Central memory CD4-positive, alpha-beta T cell (primary cell): Measurements from ENCODE around the gene MEIS1.

ENCODE experiments used
- DNase-seq: peaks from one replicate; pipeline ENCODE4 v3.0.0; 2022

The MEIS1 gene

DNA sequence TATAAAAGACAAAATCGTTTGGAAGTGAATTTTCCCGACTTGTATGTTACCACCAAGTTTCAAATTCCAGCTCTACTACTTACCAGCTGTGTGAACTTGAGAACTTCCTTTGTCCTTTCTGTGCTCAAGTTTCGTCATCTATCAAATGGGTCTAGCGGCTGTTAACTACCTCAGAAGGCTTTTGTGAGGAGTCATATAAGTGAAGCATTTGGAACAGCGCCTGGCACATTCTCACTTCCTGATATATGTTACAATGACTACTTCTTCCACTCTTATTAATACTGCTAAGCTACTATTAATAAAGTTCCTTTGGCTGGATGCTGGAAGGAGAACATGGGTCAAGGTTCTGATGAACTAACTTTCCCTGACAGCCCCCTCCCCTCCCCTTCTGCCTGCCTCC, 104.5 kb downstream of the MEIS1 start:
- DNase-seq: no peak

DNA sequence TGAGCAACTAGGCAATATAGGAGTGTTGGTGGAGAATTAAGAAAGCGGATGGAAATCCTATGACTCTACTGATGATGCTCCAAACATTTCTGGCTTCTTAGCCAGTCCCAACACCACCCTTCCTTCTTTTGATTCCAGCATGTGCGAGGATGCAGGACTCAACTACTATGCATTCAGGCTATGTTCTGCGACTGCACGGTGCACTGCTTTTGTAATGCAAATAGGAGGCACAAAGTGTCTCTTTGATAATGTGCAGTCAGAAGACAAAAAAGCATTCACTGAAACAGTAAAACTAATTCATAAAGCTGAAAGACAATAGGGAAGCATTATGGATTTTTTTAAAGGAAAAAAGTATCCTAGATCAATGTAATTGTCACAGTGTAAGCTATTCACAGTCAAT, 106.7 kb downstream of the MEIS1 start:
- no peak for DNase-seq

DNA sequence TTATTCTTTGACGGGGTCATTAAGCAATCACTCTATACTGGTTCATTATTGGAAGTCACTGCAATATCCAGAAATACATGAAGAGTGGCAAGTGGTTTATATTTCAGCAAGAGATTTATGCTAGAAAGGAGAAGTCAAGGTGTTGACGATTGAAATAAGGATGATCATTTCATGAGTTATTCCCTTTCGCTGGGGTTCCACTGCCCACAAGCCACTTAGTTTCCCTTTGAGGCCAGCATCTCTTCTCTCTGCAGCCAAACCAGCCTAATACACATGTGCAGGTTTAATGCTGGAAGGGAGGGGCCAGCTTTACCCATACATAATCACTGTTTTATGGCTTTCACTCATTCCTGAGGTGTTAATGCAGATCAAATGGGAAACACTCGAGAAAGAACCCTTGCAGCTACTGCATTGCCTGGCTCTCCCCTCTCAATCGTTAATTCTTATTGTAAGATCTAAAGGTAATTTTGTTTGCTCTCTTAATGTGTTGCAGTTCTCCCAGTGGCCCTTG, 108.4 kb downstream of the MEIS1 start:
- no peak for DNase-seq

GRCh38 chr2:66544258-66544657, 109.3 kb downstream of the MEIS1 start:
- DNase-seq: no peak

DNA sequence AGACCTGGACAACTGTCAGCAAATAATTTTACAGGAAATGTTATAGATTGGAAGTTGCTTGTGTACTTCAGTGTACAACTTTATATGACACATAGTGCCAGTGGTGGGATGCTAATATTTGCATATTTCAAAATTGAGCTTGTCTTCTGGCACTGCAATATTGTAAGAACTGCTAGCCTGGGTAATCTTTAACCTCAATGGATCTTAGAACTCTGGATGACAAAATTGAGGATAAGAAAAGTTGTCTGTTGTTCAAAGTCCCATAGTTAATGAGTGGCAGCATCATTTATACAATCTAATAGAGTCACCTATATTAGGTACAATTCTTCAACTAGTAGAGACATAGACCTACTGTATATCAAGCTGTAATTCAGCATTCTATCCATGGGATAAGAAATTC, 110.3 kb downstream of the MEIS1 start:
- no peak for DNase-seq

DNA sequence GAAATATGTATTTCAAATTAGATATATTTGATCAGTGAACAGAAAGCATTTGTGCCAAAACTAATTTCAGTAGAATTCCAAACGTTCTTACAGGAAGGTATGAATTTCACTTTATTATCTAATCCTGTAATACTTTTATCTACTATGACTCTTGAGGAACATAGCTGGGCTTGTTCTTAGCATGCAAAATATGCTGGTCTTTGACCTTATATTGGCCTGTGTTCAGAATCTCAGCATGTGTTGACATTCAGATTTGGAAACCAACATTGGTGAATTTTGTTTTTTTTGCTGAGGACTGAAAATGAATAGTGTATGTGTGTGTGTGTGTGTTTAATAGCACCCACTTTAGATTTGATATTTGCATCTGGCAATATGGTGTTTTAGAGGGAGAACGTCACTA, 112.2 kb downstream of the MEIS1 start:
- no peak for DNase-seq

DNA sequence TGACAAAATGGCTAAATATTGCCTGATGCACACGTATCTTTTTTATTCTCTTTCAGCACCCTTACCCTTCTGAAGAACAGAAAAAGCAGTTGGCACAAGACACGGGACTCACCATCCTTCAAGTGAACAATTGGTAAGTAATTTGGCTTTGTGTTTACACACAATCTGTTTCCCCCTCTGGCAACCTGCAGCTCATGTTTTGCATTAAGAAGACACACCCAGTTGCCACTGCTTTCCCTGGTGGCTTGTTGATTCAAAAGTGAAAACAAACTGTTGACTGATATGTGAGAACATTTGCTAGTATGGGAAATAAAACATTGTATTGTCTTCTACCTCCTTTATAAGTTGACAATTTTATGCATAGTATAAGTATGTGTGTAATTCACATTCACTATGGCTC, 113.0 kb downstream of the MEIS1 start:
- DNase-seq: no peak

DNA sequence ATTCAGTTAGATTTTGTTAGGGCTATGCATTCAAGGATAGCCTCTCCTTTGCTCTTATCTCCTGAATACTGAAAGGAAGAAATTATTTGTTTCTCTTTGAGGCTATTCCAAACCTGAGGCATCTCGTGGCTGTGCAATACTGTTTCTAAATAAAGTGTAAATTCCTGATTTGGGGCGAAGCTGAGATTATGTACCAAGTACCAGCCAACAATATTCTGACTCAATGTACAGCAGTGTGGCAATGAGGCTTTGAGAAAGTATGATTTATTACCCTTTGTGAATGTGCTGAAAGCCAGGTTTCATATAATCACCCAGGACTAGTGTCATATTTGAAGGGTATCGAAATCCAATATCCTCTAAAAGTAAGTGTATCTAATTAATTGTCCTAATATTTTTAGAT, 113.5 kb downstream of the MEIS1 start:
- DNase-seq: no peak

DNA sequence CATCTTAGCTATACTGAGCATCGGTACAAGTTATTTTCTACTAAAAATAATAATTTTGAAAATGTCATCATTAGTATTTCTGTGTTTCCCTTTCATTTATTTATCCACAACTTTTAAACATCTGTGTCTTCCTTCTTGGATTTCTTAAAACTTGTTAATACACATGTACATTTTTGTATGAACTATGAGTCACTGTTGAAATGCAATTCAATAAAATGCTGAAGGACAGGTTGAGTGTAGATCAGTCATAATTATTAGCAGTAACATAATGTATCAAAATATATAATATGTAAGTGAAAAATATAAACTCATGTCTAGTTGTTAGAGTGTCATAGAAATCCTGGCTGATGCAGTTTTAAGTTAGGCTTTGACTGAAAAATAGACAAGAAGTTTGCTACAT, 115.9 kb downstream of the MEIS1 start:
- no peak for DNase-seq

- DNase-seq: no peak
These were observed 118.4 kb downstream of the MEIS1 start for GRCh38 chr2:66553370-66553769.

DNA sequence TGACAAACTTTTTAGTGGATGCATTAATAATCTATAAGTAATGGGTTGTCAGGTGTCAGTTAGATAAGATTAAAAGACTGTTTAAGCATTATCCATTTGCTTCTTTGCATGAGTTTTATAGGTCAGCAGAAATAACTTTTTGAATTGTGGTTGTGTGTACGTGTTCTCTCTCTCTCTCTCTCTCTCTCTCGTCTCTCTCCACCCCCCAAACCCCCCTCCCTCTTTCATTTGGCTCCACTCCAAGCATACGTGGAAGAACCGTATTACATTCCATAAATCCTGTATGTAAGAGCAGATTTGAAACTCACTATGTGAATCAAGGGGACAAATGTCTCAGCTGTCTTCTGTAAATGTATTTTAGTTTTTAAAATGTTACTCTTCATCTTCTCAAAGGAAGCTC, 120.2 kb downstream of the MEIS1 start:
- no peak for DNase-seq

DNA sequence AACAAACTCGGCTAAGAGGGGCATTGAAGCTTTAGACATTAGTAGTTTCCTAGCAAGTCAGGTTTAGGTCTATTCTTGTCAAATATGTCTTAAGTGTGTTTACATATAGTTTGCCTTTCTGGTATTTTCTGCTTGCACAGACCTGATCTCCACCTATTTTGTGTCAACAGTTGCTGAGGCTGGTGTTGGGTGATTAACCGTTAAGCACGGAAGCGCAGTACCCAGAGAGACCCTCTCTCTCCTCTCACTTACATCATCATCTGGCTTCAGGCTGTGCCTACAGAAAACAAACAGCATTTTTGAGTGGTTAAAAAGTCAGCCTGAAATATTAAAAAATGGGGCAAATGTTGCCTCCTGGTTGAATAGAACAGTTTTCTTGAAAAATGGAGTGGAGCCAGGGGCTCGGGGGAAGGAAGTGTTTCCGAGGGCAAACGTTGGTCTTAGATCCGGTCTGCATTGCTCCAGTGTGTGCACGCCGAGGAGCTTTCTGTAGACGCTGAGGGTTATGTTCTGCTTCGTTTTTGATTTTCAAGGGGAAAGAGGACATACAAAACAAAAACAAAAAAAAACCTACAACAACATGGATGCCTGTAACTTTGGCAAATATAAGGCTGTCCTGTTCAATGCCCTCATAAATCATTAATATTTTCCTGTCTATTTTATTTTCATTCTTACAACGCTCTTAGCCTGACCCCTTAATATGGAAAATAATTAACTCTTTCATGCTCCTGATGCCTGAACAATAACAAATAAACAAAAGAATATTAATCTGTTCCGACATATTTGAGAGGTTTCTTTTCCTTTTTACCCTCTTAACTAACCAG, 120.8 kb downstream of the MEIS1 start:
- no peak for DNase-seq

DNA sequence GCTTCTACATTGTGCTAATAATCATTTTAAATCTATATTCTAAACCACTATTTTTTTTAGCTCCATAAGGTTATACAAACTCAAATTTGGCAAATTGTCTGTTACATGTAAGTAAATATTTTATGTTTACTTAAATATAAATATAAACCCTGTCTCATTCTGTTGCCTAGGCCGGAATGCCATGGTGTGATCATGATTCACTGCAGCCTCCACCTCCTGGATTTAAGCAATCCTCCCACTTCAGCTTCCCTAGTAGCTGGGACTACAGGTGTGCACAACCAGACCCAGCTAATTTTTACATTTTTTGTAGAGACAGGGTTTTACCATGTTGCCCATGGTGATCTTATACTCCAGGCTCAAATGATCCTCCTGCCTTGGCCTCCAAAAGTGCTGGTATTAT, 124.7 kb downstream of the MEIS1 start:
- DNase-seq: no peak

GRCh38 chr2:66560683-66561082, 125.8 kb downstream of the MEIS1 start:
- no peak for DNase-seq

DNA sequence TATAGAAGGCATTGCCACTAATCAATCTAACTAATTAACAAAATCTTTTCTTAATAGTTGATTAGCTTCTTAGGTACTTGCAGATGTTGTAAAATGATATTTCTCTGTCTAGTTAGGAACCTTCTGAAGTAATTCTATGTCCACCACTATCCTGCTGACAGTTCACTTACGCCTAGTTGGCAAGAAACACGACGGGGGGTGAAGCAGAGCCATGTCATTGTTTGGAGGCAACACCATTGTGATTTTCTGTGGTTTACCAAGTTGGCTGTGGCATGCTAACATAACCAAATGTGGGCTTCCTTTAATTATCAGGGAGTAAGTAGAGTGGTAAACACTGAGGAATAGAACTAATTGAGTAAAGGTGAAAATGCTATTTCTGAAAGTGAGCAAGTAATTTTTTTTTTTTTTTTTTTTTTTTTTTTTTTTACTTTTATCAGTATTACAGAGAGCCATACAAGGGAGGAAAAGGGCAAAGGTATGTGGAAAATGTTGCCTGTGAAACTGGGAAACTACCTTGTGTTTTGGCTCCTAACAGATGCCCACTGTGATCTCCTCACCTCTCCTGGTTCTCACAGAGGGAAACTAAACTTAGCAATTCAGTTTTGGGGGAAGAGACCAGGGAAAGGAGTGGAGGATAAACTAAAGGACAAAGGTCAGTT, 126.8 kb downstream of the MEIS1 start:
- DNase-seq: no peak

- no peak for DNase-seq
These were observed 127.4 kb downstream of the MEIS1 start for GRCh38 chr2:66562304-66562685.

DNA sequence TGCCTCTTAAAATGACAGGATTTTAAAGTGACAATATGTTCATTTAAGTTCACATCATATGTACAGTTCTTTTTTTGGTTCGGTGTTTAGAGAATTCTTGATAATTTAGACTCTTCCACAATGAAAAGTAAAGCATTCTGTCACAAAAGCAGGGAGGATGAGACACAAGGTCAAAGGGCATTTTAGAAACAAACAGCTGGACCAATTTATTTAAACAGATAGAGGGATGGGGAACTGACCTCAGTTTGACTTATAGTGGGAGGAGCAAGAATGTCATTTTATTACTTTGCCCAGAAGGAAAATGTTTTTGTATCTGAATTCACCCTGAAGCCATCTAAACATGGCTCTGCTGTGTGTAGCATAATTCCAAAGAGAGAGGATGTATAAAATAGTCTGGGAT, 128.5 kb downstream of the MEIS1 start:
- no peak for DNase-seq

GRCh38 chr2:66565291-66565690, 130.4 kb downstream of the MEIS1 start:
- no peak for DNase-seq

GRCh38 chr2:66566726-66567399, 131.9 kb downstream of the MEIS1 start:
- DNase-seq: no peak

DNA sequence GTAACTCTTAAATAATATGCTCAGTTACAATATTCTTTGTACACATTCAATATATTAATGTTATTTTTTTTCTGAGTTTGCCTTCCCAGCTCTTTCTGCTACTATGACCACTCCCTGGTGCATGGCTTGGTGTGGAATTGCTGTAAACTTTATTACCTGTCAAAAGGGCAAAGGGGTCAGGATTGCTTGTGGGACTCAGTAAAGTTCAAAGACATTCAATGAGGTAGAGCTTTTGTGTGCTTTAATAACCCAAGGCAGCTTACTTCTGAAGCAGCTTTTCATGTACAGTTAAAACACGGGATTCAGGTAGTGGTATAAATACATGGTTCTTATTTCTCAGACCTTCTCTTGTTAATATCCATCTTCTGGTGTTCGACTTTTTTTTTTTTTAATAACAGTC, 132.8 kb downstream of the MEIS1 start:
- no peak for DNase-seq

- no peak for DNase-seq
These were observed 133.8 kb downstream of the MEIS1 start for GRCh38 chr2:66568650-66569300.

GRCh38 chr2:66569321-66569851, 134.5 kb downstream of the MEIS1 start:
- DNase-seq: no peak

DNA sequence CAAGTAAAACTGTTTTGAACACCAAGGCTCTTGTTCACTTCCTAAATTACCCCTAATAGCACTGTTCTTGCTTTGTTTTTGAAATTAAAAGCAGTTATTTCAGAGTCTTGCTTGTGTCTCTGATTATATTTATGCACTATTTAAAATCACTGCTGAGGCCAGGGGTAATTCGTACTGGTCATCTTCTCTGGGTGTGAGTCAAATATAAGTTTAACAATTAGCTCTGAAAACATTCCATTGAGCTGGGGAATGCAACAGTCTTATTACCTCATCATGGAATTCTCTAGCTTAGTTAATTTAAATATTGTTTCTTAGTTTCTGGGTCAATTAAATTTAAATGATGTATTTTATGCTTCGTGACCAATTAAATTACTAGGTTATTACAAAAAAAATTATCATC, 135.0 kb downstream of the MEIS1 start:
- DNase-seq: no peak
